HG03135 (cell line): ENCODE results near the gene TMC1.
"Not testable (repeated sequence)": the region's sequence is repeated elsewhere in the genome, so short reads cannot be mapped to it uniquely, and the experiment has no call there.

Source experiments
- ATAC-seq: cut with Tn5 transposase; IDR thresholded peaks from one replicate; pipeline ENCODE4 v1.9.1; 2021; ENCODE audit warnings: mild to moderate bottlenecking, moderate library complexity; ENCODE audit not compliant: unreplicated experiment

TMC1 gene

DNA sequence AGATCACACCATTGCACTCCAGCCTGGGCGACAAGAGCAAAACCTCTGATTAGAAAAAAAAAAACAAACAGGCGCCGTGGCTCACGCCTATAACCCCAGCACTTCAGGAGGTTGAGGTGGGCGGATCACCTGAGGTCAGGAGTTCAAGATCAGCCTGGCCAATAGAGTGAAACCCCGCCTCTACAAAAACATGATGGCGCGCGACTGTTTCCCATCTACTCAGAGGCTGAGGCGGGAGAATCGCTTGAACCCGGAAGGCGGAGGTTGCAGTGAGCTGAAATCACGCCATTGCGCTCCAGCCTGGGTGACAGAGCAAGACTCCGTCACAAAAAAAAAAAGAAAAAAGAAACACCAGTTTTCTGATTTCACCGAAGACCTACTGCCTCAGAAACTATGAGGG, at the start of gene TMC1:
Gene TMC1, plus strand, starts transcription at position 193 of the 400 bp plus-strand sequence. CDS start 127,041 bp downstream, outside the sequence.
- not testable (repeated sequence) for ATAC-seq

DNA sequence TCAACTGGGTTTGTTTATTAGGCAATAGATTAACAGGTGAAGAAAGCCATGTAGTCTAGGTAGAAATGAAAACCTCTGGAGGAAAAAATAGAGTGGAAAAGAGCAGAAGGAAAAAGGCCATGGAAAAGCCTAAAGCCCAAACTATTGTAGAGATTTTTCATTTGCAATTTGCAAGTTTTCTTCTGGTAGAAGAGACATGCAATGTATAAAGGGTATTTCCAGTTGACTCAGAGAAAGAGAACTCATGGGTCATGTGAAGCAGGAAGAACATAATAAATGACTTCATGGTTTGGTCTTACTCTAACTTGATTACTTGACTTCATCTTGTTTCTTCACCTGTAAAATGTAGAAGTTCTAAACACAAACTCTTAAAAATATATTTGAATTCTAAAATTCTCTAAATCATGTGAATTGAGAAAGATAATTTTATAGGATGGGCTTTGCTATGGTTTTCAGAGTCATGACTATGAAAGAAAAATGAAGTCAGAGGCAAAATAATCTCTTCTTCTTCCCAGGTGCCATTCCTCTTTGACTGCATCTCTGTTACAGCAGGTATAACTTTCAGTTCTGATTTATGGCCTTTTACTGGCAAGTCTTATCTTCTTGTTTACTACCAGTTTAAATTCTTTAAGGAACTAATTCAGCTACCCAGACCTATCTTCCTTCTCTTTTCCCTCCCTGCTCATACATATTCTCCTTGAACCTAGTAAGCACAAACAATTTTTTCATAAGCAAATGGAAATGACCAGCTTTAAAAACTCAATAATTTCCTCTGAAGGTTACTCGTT, 47.7 kb upstream of the TMC1 start:
- peak; percentile 91 for ATAC-seq

DNA sequence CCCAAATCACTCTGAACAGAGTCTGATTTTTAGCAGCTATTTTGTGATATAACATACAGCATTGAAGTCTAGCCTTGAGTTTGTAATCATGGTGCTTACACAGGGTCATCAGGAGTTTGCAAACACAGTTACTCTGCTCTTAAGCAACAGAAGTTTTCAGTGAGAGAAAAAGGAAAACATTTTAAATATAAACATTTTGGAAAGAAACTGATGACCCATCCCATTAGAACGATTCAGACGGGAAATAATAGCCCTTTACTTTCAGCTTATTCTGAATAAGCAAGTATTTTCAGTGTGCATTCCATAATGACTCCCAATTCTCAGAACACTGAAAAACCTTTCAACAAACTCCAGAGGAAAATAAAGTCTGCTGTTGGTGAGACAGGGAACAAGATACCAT, 46.7 kb upstream of the TMC1 start:
- no peak for ATAC-seq

DNA sequence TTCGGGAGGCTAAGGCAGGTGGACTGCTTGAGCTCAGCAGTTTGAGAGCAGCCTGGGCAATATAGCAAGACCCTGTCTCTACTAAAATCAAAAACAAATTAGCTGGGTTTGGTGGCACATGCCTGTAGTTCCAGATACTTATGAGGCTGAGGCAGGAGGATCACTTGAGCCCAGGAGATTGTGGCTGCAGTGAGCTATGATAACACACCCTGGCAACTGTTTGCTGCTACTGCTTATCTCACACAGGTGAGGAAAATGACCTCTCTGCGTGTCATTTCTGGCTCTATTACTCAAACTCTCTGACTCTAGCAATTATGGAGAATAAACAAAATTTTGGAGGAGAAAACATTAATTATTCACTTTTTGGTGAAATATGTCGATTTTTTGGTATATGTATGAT, 45.3 kb upstream of the TMC1 start:
- no peak for ATAC-seq

DNA sequence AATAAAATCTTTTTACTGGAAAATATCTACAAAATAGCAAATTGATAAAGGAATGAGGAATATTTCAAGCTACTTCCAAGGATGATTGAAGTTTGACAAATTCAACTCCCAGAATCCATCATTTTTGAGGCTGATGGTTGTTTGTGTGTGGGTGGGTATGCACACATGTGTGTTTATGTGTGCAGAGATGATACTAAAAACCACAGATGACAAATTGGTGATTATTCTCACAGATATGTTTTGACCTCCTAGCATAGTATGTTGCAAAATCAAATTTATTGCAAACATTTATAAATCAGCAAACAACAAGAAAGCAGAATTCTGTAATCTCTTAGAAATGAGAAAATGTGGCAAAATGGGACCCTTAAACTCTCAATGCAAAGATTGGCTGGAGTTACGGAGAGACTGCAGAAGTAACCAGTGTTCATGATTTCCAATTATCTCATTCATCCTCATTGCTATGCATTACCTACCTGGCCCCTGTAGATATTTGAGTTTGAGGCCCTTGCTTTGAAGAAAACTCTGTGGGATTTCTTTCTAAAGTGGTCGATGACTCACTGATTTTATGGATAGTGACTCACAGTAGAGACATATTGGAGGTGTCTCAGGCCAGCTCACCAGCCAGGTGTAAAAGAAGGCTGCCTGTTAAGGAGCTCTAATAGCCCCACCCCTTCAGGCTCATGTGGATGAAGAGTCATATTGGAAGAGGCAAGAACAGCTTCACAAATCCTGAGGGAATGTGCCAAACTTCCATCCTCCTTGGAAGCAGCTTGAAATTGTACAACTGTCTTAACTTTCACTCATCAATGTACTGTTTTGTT, 44.6 kb upstream of the TMC1 start:
- no peak for ATAC-seq

DNA sequence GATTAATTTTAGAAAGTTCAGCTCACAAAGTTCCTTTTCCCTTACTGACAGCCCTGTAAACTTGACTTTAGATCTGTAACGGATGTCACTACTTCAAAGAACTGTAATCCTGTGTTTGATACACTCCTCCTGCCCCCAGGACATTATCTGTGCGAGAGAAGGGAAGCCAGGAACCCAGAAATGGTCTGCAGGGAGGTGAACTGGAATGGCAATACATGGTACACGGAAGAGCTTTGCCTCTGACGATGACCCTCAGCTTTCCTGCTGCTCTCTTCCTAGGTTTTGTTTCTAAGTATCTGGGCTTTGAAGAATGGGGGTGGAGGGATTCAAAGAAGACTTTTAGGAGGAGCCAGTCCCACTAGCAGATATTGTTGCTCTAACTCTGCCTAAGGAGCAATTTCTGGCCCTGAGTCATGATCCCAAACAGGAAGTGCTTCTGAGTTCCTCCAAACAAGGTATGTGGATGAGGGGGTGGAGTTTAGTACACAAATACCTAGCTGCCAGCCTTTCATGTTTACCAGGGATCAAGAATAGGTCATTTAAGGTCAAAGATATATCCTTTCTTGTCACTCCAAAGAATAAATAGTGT, 43.4 kb upstream of the TMC1 start:
- ATAC-seq: no peak

DNA sequence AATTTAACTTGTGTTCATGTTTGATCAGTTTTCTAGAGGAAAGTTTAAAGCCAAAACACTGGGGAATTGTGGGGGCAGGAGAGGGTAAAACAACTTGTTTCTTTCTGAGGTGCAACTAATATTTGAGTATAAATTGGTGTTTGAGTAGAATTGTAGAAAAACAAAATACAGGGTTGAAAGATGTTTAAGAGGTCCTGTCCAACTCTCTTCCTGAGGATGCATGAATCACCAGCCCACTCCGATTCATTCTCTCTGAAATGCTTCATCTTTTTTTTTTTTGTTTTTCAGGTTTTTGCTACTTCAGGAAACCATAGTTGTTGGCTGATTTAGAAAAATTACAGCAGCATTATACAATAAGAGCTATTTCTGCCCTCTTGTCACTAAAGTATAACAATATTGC, 42.4 kb upstream of the TMC1 start:
- ATAC-seq: no peak

DNA sequence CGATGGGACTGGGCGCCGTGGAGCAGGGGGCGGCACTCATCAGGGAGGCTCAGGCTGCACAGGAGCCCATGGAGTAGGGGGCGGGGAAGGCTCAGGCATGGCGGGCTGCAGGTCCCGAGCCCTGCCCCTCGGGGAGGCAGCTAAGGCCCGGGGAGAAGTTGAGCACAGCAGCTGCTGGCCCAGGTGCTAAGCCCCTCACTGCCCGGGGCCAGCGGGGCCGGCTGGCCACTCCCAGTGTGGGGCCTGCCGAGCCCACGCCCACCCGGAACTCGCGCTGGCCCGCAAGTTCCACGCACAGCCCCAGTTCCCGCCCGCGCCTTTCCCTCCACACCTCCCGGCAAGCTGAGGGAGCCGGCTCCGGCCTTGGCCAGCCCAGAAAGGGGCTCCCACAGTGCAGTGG, 41.1 kb upstream of the TMC1 start:
- ATAC-seq: not testable (repeated sequence)

DNA sequence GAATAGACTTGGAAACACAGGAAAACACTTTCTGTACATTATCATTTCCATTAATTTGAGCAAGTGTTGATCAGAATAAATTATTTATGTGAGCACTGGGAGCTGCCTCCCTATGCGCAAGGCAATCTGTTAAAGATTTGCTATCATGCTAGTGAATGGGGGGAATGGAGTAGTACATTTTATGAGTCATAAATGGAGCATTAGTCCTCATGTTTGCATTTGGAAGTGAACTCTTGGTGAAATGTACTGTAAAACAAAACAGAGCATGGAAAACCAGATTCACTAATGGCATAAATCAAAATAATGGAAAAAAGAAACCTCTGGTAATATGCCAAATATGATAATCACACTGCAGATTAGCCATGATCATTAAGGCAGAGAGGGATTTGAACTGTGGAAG, 40.5 kb upstream of the TMC1 start:
- no peak for ATAC-seq

DNA sequence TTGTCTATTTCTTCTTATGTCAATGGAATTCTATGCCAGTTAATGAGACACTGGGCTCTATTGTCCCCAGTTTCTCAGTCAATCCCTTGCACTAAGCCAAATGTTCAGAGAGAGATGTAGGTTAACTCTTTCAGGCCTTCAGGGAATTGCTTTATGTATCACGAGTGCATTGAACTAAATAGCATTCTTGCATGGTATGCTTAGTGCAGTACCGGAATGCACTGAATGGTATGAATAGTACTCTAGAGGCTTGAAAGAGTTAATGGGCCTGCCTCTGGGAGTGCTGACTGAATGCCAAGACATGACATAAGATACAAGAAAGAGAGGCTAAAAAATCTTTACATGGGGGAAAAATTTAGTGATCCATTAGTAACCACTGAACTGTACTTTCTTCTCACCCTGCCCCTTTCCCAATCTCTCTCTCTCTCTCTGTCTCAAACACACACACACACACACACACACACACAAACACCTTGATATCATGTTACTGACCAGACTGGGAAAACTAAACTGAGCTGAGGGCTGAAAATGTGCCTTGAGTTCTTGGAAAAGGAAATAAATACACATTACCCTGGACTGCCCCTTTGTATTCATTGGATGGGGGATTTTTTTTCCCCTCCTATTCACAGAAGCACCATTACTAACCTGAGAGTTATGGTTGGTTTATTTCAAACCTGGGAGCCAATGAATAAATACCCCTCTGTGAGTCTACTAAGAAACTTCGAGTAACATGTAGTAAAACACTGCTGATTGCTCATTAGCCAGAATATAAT, 35.4 kb upstream of the TMC1 start:
- ATAC-seq: no peak

DNA sequence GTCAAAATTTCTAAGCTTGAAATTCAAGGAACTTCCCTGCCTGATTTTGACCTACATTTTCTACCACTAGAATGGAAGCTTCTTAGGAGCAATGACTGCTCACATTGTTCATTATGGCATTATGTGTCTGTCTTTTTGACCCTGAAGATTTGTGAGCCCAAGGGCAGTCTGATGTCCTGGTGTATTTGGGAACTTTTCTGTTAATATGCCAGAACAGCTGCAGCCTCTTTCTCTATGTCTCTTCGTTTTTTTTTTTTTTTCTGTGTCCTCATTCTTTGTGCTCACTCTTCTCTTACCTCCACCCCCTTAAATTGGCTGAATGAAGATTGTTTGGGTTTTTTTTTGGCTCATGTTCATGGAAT, 34.8 kb upstream of the TMC1 start:
- ATAC-seq: no peak

DNA sequence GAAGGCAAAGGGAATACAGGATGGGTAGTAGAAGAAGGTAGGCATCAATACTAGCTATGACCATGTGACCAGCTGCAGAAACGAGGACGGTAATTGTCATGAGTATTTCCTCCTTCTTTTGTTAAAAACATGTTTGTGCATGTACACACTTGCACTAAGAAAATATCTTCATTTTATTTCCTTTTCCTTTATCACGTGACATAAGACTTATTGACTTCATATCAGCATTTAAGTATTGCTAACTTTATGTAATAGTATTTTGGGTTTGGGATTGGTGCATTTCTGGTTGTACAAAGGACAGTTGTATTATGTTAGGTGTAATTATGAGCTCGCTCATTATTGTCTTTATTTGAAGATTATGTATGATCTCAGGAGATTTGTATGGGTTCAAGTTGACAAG, 33.7 kb upstream of the TMC1 start:
- ATAC-seq: not testable (repeated sequence)

DNA sequence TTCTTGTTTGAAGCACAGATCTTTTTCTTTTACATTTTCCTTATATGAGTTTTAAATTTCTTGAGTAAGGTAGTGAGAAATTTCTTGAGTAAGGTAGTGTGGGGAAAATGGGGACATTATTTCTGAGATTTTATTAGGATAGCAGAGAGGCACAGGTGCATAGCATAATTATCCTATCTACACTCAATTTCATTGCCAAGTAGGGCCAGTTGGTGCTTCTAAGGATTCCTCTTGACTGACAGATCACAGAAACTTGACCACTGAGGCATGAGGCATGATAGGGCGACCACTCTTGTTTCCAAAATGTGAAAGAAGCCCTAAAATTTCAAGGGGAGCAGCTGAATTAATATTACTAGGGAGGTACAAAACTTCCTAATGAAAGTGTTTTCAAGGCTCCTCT, 31.4 kb upstream of the TMC1 start:
- no peak for ATAC-seq

DNA sequence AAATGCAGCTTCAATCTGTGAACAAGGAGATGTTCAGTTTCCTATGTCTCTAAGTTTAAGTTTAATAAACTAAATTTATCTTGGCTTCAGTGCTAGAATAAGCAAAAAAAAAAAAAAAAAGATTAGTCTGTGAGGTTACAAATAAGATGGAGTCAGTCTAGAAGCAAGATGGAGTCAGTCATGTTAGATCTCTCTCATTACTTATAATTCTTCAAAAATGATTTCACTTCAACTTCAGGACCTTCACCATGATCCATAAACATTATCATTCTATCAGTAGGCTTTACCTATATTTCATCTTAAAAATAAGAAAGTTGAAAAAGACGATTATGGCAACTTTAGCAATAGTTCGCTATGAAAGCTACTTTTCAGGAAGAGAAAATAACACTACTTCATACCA, 30.2 kb upstream of the TMC1 start:
- no peak for ATAC-seq

DNA sequence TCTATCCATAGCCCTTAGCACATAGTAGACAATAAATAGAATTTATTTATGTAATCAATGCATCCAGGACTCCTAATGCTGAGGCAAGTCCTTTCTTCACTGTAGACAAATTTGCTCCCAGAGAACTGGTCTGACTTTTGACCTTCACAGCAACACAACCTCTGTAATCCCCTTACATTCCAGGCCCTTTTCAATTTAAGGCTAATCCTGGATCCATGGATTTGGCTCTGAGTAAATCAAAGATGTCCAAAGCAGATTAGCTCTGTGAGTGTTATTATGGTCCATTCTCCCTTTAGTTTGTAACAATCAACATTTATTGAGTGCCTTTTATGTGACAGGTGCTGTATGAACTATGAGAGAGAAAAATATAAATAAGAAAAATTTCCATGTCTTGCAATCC, 27.4 kb upstream of the TMC1 start:
- no peak for ATAC-seq

DNA sequence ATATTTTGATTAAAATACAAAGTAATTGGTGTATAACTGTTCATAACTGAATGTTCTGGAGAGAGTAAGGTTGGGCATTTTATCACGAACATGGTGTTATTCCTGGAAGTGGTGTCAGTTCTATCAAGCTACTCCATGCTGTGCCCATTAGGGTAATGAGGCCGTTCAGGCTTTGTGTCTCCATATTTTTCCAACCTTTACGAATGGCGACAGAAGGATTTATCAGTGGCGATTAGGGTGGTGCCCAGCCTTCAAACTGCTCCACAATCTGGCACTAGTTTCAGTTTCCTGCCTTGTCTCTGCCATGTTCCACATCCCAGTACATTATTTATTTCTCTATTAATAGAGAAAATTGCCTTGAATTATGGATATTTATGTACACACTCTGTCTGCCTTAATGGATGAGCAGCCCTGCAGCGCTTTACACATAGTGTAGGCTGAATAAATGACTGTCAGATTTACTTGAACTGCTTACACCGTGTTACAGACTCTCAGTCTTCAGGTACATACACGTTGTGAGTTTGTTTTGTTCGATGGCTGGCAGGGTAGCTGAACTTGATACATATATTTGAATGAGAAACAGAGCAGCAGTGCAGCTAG, 23.9 kb upstream of the TMC1 start:
- no peak for ATAC-seq

DNA sequence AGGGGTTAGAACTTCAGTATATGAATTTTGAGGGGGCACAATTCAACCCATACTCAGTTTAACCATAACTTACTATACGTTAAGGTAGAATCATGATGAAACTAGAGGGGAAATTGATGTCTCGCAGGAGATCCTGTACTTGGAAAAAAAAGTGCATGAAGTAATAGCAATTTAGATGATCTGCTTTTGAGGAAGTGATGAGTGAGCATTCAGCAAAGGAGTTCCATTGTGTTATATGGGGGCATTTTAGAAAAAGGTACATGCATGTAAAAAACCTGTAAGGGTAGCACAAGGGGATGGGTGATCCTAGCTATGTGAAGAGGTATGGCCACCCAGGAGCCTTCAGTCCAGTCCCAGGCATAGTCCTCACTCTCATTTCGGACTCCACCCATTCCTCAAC, 14.8 kb upstream of the TMC1 start:
- ATAC-seq: no peak

DNA sequence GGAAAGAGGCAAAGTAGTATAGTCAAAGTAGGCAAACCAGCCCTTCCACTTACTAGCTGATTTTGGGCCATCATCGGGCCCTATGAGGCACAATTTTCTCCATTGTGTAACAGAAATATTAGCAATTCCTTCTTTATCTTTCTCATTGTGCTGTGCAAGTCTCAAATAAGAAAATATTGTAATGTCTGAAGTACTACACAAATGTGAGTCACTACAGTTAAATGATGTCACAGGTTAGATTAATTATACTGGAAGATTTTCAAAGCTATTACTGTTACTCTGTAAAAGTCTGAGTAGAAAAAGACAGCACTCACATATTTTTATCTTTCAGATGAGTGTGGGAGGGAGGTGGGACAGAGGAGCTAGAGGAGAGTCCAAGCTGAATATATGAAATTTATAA, 12.4 kb upstream of the TMC1 start:
- no peak for ATAC-seq

DNA sequence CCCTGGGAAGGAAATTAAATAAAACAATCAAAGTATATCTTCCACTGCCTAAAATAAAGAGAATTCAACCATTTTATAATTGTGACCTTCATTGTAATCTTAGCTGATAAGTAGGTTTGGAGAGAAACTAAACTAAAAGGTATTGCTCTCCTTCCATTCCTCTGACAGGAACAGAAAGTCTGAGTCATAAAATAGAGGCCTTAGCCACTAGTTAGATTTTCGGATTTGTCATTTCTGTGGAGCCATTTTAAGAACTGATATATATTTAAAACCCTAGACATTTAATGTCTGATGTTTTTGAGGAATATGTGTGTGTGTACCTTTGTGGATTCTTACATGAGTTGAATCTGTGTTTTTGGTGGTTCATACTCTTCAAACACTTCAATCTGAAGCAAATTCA, 11.8 kb upstream of the TMC1 start:
- ATAC-seq: peak; percentile 92

DNA sequence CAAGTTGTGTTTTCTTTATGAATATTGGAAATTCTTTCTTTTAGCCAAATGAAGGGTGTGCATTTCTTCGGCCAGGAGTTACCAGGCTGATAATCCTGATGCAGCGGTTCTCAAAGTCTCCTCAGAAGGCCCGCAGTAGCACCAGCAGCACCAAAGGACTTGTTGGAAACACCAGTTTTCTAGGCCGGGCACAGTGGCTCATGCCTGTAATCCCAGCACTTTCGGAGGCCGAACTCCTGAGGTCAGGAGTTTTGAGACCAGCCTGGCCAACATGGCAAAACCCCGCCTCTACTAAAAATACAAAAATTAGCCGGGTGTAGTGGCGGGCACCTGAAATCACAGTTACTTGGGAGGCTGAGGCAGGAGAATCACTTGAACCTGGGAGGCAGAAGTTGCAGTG, 397 bp upstream of the TMC1 start:
- ATAC-seq: not testable (repeated sequence)
